OCI-LY1 (cell line): ENCODE results near the gene RABGAP1L.

Experiments
- H2AFZ ChIP-seq: fragments of 200-600 bp; sonication (generic), shearing (Covaris generic); 2 replicates; pipeline ENCODE4 v1.6.0; 2014; ENCODE audit warnings: antibody characterized with exemption, mild to moderate bottlenecking, low read length
- H3F3A ChIP-seq: fragments of 200-600 bp; sonication (generic), shearing (Covaris generic); 2 replicates; pipeline ENCODE4 v1.6.0; 2014; ENCODE audit warnings: mild to moderate bottlenecking, antibody characterized with exemption, low read length, moderate library complexity; ENCODE audit not compliant: insufficient read depth
- H3K27ac ChIP-seq: fragments of 200-600 bp; sonication (generic); 2 replicates; pipeline ENCODE4 v1.5.1; 2014; ENCODE audit warnings: low read length, mixed run types, mild to moderate bottlenecking, low read depth; ENCODE audit not compliant: poor library complexity, severe bottlenecking
- H3K27me3 ChIP-seq: fragments of 200-600 bp; sonication (generic); 2 replicates; pipeline ENCODE4 v1.6.0; 2014; ENCODE audit warnings: antibody characterized with exemption, mild to moderate bottlenecking, low read length, moderate library complexity; ENCODE audit not compliant: insufficient read depth
- H3K36me3 ChIP-seq: fragments of 200-600 bp; sonication (generic); 2 replicates; pipeline ENCODE4 v1.6.1; 2014; ENCODE audit warnings: mild to moderate bottlenecking, antibody characterized with exemption, low read length, moderate library complexity, mixed read lengths; ENCODE audit not compliant: insufficient read depth
- H3K4me1 ChIP-seq: fragments of 200-600 bp; sonication (generic); 2 replicates; pipeline ENCODE4 v1.5.1; 2014; ENCODE audit warnings: mild to moderate bottlenecking, low read length, moderate library complexity; ENCODE audit not compliant: insufficient read depth, severe bottlenecking
- H3K4me2 ChIP-seq: fragments of 200-600 bp; sonication (generic), shearing (Covaris generic); 2 replicates; pipeline ENCODE4 v1.6.1; 2014; ENCODE audit warnings: low read length
- H3K4me3 ChIP-seq: fragments of 200-600 bp; sonication (generic); 2 replicates; pipeline ENCODE4 v1.5.1; 2014; ENCODE audit warnings: low read length, low read depth, mild to moderate bottlenecking, mixed read lengths; ENCODE audit not compliant: poor library complexity, severe bottlenecking
- H3K79me2 ChIP-seq: fragments of 200-600 bp; shearing (Covaris generic); 2 replicates; pipeline ENCODE4 v1.6.1; 2016; ENCODE audit warnings: mixed run types, low read length, mixed read lengths; ENCODE audit not compliant: insufficient read depth
- H3K9ac ChIP-seq: fragments of 200-600 bp; sonication (generic), shearing (Covaris generic); 2 replicates; pipeline ENCODE4 v1.6.1; 2014; ENCODE audit warnings: mild to moderate bottlenecking, low read length, mixed read lengths
- H3K9me2 ChIP-seq: fragments of 200-600 bp; sonication (generic), shearing (Covaris generic); 2 replicates; pipeline ENCODE4 v1.6.1; 2014; ENCODE audit warnings: low read depth, mild to moderate bottlenecking, low read length, mixed read lengths
- H3K9me3 ChIP-seq: fragments of 200-600 bp; shearing (Covaris generic); 2 replicates; pipeline ENCODE4 v1.6.1; 2014; ENCODE audit warnings: low read length, mixed read lengths
- H4K20me1 ChIP-seq: fragments of 200-600 bp; sonication (generic), shearing (Covaris generic); 2 replicates; pipeline ENCODE4 v1.6.0; 2016; ENCODE audit warnings: mild to moderate bottlenecking, low read length; ENCODE audit not compliant: insufficient read depth
- CTCF ChIP-seq: fragments of 200-600 bp; sonication (generic), shearing (Covaris generic); IDR thresholded peaks from 2 replicates; pipeline ENCODE4 v1.5.1; 2017; ENCODE audit warnings: mild to moderate bottlenecking, antibody characterized with exemption, low read length, moderate library complexity, mixed read lengths
- EZH2 ChIP-seq: fragments of 200-600 bp; sonication (generic), shearing (Covaris generic); IDR thresholded peaks from 2 replicates; pipeline ENCODE4 v1.8.0; 2017; ENCODE audit warnings: borderline replicate concordance, mixed run types, mild to moderate bottlenecking, antibody characterized with exemption, low read length, moderate library complexity, mixed read lengths

Gene RABGAP1L

DNA sequence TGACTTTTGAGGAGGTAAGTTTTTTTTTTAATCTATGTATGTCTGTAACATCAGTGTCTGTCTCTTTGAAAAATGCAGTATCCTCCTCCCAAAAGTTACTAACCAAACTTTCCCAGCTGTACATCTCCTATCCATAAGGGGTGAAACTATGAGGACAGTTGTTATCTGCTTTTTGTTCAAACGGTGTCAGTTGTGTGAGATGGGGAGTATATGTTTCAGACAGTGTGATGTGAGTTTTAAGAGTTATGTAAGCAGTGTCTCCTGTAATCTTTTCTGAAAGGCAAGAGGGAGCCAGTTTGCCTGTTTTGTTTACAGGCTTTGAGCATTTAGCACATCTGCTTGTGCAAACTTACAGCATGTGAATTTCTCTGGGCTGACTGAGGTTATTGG, 805.6 kb downstream of the RABGAP1L start:
- Histone ChIP-seq H3K4me3 (peak overlapping the region; percentile 55), H3K27me3 (no peaks in the 10 kb centered on the region), H3K27ac (peak overlapping the region; percentile 94), H3K9me3 (no peaks in the 10 kb centered on the region), H3K9me2 (no peaks in the 10 kb centered on the region), H2AFZ (no peak overlapping the region), H4K20me1 (no peaks in the 10 kb centered on the region), H3K36me3 (peaks cover 21% of the 10 kb centered on the region; the same call in 1 of the 2 replicates), H3K9ac (peak overlapping the region; percentile 68), H3K4me2 (peak overlapping the region; percentile 69), H3F3A (peaks cover 7% of the 10 kb centered on the region; the same call in 1 of the 2 replicates), H3K79me2 (no peaks in the 10 kb centered on the region), H3K4me1 (peaks cover 73% of the 10 kb centered on the region)
- no peak for TF ChIP-seq EZH2
- TF ChIP-seq CTCF: no peak

DNA sequence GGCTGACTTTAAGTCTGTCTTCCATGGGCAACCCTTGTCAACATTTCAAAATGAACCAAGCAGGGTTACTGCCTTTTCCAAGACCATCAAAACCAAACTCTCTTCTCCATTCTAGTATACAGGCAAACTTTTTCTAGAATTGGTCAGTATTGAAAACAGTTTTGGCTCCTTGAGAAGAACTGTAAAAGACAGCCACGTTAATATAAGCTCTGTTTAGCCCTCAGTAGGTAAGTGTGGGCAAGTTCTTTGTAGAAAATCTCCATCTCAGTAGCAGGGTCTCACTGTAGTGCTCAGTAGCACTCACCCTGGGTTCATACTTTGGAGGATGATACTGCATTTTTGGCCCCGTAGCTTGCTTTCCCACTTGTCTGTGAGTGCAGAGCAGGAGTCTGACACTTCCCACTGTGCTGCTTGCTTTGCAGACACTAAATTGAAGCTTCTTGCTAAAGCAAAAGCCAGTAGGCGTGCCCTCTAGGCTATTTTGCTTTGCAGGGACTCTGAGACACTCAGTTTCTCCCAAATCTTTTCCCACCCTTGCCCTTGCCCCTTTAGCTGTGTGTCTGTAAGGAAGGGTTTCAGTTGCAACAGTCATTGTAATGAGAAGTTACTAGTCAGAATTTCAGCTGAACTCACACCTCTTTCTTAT, 806.2 kb downstream of the RABGAP1L start:
- Histone ChIP-seq H3K9me3 (no peaks in the 10 kb centered on the region), H4K20me1 (no peaks in the 10 kb centered on the region), H3K9ac (peak overlapping the region; percentile 68), H3K36me3 (peaks cover 20% of the 10 kb centered on the region; the same call in 1 of the 2 replicates), H3K27ac (peak overlapping the region; percentile 94), H3K4me3 (peak overlapping the region; percentile 55), H3K79me2 (no peaks in the 10 kb centered on the region), H2AFZ (no peak overlapping the region), H3K4me2 (peak overlapping the region; percentile 69), H3K27me3 (no peaks in the 10 kb centered on the region), H3F3A (peaks cover 7% of the 10 kb centered on the region; the same call in 1 of the 2 replicates), H3K9me2 (no peaks in the 10 kb centered on the region), H3K4me1 (peaks cover 73% of the 10 kb centered on the region)
- TF ChIP-seq EZH2 (no peak), CTCF (no peak)

DNA sequence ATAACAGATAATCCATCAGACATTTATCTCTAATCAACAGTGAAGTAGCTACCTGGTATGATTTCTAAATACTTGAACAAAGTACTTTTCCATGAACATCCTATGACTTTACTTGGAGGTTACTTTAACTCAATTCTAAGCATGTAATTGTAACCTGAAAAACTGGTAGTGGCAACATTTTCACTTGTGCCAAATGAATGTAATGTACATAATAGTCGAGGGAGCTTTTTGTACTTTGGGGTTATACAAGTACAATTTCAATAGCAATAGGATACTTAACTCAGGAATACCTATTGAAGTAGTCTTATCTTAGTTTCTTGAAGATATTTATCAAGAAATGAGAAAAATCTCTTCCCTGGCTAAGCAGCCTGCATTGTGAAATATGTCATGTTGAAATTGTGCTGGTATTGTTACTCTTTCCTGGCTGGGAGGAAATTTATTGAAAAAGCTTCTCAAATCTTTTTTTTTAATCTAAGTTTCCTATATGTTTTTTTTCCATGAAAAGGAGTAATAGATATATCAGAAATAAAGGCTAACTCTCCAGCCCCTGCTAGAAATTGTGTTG, 806.8 kb downstream of the RABGAP1L start:
- H3K9me3 ChIP-seq: no peaks in the 10 kb centered on the region
- H2AFZ ChIP-seq: no peak overlapping the region
- no peak for TF ChIP-seq CTCF
- no peak for TF ChIP-seq EZH2
- peaks cover 17% of the 10 kb centered on the region; the same call in 1 of the 2 replicates for H3K36me3 ChIP-seq
- peak overlapping the region; percentile 94 for H3K27ac ChIP-seq
- peak overlapping the region; percentile 69 for H3K4me2 ChIP-seq
- peaks cover 73% of the 10 kb centered on the region for H3K4me1 ChIP-seq
- H3K9me2 ChIP-seq: no peaks in the 10 kb centered on the region
- H3K9ac ChIP-seq: peak overlapping the region; percentile 68
- H4K20me1 ChIP-seq: no peaks in the 10 kb centered on the region
- H3K4me3 ChIP-seq: peak overlapping the region; percentile 55
- no peaks in the 10 kb centered on the region for H3K27me3 ChIP-seq
- peaks cover 7% of the 10 kb centered on the region; the same call in 1 of the 2 replicates for H3F3A ChIP-seq
- no peaks in the 10 kb centered on the region for H3K79me2 ChIP-seq
